ENCODE measurements around the gene TJP3. TPM values are rescaled to one million over a fixed set of nuclear protein-coding genes. Genes with fewer than 3 reads are reported as not detected.

Gene TJP3
- total and polyA plus RNA-seq, 2 donors from 2014 or later = 26.5 to 32.5 TPM

GRCh38 chr19:3774621-3775373 is 66.6 kb downstream of the TJP3 start:
- FAIRE-seq (no peak), DNase-seq (no peak)
- no peaks in the 10 kb centered on the region for H3K9me3 ChIP-seq (ENCODE audit: control insufficient read depth in 2 of 3, insufficient read depth in 1 of 3, low read length in 3 of 3)
- H3K4me1 ChIP-seq (ENCODE audit: control insufficient read depth in 2 of 3, insufficient read depth in 2 of 3, low read depth in 1 of 3, low read length in 3 of 3) = no peaks in the 10 kb centered on the region
- no peak overlapping the region for H3K27ac ChIP-seq (ENCODE audit: low read depth in 2 of 2, low read length in 2 of 2)
- H3K27me3 ChIP-seq (ENCODE audit: control insufficient read depth, insufficient read depth, low read length) = no peaks in the 10 kb centered on the region
- H3K9ac ChIP-seq (ENCODE audit: low read length in 3 of 3) = no peak overlapping the region
- TF ChIP-seq, protein P1, sequence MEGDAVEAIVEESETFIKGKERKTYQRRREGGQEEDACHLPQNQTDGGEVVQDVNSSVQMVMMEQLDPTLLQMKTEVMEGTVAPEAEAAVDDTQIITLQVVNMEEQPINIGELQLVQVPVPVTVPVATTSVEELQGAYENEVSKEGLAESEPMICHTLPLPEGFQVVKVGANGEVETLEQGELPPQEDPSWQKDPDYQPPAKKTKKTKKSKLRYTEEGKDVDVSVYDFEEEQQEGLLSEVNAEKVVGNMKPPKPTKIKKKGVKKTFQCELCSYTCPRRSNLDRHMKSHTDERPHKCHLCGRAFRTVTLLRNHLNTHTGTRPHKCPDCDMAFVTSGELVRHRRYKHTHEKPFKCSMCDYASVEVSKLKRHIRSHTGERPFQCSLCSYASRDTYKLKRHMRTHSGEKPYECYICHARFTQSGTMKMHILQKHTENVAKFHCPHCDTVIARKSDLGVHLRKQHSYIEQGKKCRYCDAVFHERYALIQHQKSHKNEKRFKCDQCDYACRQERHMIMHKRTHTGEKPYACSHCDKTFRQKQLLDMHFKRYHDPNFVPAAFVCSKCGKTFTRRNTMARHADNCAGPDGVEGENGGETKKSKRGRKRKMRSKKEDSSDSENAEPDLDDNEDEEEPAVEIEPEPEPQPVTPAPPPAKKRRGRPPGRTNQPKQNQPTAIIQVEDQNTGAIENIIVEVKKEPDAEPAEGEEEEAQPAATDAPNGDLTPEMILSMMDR (IDR thresholded peaks at IDR 0.05; ENCODE audit: borderline replicate concordance, extremely low read depth, insufficient read depth) = no peak
- intact Hi-C loops (cut with DNase I) = no loop called here
- no peaks in the 10 kb centered on the region for H3K36me3 ChIP-seq (ENCODE audit: control insufficient read depth in 2 of 3, insufficient read depth in 3 of 3, low read length in 3 of 3)
- H3K4me3 ChIP-seq (ENCODE audit: low read length in 3 of 3) = no peak overlapping the region

- no peaks in the 10 kb centered on the region for H3K4me1 ChIP-seq (ENCODE audit: control insufficient read depth in 2 of 3, insufficient read depth in 2 of 3, low read depth in 1 of 3, low read length in 3 of 3)
- no peaks in the 10 kb centered on the region for H3K9me3 ChIP-seq (ENCODE audit: control insufficient read depth in 2 of 3, insufficient read depth in 1 of 3, low read length in 3 of 3)
- no peaks in the 10 kb centered on the region for H3K27me3 ChIP-seq (ENCODE audit: control insufficient read depth, insufficient read depth, low read length)
- no peak for FAIRE-seq
- no peak overlapping the region for H3K27ac ChIP-seq (ENCODE audit: low read depth in 2 of 2, low read length in 2 of 2)
- no peaks in the 10 kb centered on the region for H3K36me3 ChIP-seq (ENCODE audit: control insufficient read depth in 2 of 3, insufficient read depth in 3 of 3, low read length in 3 of 3)
- no peak overlapping the region for H3K4me3 ChIP-seq (ENCODE audit: low read length in 3 of 3)
- intact Hi-C loops (cut with DNase I) = no loop called here
- TF ChIP-seq, protein P1 (IDR thresholded peaks at IDR 0.05; ENCODE audit: borderline replicate concordance, extremely low read depth, insufficient read depth) = no peak
- no peak for DNase-seq
- no peak overlapping the region for H3K9ac ChIP-seq (ENCODE audit: low read length in 3 of 3)
Observed at GRCh38 chr19:3775374-3775711, 67.2 kb downstream of the TJP3 start.

DNA sequence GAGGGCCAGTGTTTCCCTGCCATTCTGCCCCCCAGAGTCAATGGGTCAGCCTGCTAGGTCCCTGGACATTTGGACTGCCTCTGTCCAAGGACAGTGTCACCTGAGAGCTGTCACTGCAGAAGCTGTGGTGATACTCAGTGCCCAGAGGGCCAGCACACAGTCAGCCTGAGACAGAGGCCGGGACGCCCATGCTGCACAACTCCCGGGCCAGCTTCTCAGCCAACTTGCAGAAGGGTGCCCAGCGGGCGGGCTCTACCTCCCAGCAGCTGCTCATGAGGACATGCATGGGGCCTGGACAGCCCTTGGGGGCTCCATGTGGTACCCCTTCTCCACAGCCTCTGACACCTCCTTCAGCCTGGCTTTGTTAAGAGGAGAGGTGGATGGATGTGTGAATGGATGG is 67.6 kb downstream of the TJP3 start:
- H3K27ac ChIP-seq (ENCODE audit: low read depth in 2 of 2, low read length in 2 of 2) = no peak overlapping the region
- intact Hi-C loops (cut with DNase I) = no loop called here
- no peak overlapping the region for H3K4me3 ChIP-seq (ENCODE audit: low read length in 3 of 3)
- FAIRE-seq (no peak), DNase-seq (no peak)
- no peaks in the 10 kb centered on the region for H3K4me1 ChIP-seq (ENCODE audit: control insufficient read depth in 2 of 3, insufficient read depth in 2 of 3, low read depth in 1 of 3, low read length in 3 of 3)
- H3K9ac ChIP-seq (ENCODE audit: low read length in 3 of 3) = no peak overlapping the region
- H3K36me3 ChIP-seq (ENCODE audit: control insufficient read depth in 2 of 3, insufficient read depth in 3 of 3, low read length in 3 of 3) = no peaks in the 10 kb centered on the region
- H3K27me3 ChIP-seq (ENCODE audit: control insufficient read depth, insufficient read depth, low read length) = no peaks in the 10 kb centered on the region
- no peaks in the 10 kb centered on the region for H3K9me3 ChIP-seq (ENCODE audit: control insufficient read depth in 2 of 3, insufficient read depth in 1 of 3, low read length in 3 of 3)
- TF ChIP-seq, protein P1 (IDR thresholded peaks at IDR 0.05; ENCODE audit: borderline replicate concordance, extremely low read depth, insufficient read depth) = no peak
